Prostate gland (tissue), 1 donor: ENCODE data around the gene ZCCHC17.

ENCODE experiments used
- POLR2A ChIP-seq: fragments of 450-650 bp; IDR thresholded peaks from one replicate; pipeline ENCODE4 v1.6.1; 2016; ENCODE audit warnings: antibody characterized with exemption, mild to moderate bottlenecking
- POLR2AphosphoS5 ChIP-seq: sonication (generic); formaldehyde crosslinking; IDR thresholded peaks from one replicate; pipeline ENCODE4 v1.6.1; 2017; ENCODE audit warnings: antibody characterized with exemption

DNA sequence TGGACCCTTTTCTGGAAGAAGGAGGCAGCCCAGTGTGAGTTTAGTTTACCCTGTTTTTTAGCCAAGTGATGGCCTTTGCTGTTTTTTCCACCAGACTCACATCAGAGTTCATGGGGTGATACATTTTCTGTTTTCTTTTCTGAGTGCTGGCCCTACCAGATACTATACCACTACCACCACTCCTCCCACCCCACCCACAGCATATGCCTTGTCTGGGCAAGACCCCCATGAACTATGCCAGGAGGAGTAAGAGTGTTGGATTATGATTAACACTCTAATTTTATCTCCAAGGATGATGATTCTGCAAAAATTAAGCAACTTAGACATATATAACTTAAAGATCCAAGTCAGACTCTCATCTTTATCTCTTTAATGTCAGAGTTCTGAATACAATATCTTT, 50.0 kb downstream of the ZCCHC17 start:
- TF ChIP-seq POLR2AphosphoS5 (no peak), POLR2A (no peak)
